ENCODE results near the gene PLCL1.

- no peak for TF ChIP-seq POLR2A (IDR thresholded peaks at IDR 0.05)
- TF ChIP-seq, protein P1, sequence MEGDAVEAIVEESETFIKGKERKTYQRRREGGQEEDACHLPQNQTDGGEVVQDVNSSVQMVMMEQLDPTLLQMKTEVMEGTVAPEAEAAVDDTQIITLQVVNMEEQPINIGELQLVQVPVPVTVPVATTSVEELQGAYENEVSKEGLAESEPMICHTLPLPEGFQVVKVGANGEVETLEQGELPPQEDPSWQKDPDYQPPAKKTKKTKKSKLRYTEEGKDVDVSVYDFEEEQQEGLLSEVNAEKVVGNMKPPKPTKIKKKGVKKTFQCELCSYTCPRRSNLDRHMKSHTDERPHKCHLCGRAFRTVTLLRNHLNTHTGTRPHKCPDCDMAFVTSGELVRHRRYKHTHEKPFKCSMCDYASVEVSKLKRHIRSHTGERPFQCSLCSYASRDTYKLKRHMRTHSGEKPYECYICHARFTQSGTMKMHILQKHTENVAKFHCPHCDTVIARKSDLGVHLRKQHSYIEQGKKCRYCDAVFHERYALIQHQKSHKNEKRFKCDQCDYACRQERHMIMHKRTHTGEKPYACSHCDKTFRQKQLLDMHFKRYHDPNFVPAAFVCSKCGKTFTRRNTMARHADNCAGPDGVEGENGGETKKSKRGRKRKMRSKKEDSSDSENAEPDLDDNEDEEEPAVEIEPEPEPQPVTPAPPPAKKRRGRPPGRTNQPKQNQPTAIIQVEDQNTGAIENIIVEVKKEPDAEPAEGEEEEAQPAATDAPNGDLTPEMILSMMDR (IDR thresholded peaks at IDR 0.05): no peak
Measured at GRCh38 chr2:198162276-198162675, 357.9 kb downstream of the PLCL1 start.

Measured in lower leg skin (tissue), 3 donors.